ENCODE data around the gene XPR1. TPM values are rescaled to one million over a fixed set of nuclear protein-coding genes. Genes with fewer than 3 reads are reported as not detected.
"Not testable (repeated sequence)": the region's sequence is repeated elsewhere in the genome, so short reads cannot be mapped to it uniquely, and the experiment has no call there.

Gene XPR1
- total RNA-seq, 1 experiment from 2014 or later, result 39.7 TPM

DNA sequence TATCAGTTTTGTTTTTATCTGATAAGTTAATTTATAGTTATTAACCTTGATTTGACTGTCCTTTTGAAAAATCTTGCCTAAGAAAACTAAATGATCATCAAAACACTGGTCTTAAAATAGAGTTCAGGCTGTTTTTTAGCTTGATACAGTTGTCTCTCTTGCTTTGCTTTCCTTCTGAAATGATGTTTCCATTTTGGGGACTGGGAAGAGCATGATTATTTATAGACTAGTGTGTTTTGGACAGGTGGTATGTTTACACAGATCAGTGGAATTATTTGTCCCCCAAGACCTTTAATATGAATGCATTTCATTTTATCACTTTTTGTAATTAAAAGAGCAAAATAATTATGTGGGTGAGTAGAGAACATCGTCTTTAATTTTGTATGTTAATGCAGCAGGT lies 90.8 kb downstream of the XPR1 start:
- POLR2A ChIA-PET, result no interaction called here

GRCh38 chr1:180724055-180724454 lies 92.2 kb downstream of the XPR1 start:
- ChIA-PET POLR2A (no interaction called here), CTCF (no interaction called here)
- no TSS peak for BruUV-seq (replicated peaks)
- H3K27ac Mint-ChIP-seq (ENCODE audit: low read depth, unreplicated experiment), result no peak overlapping the region
- H3K4me3 Mint-ChIP-seq (ENCODE audit: unreplicated experiment), result no peak overlapping the region
- intact Hi-C loops (cut with micrococcal nuclease), result no loop called here
- H3K36me3 Mint-ChIP-seq (ENCODE audit: insufficient read depth, unreplicated experiment), result peaks cover 5% of the 10 kb centered on the region
- no peak for TF ChIP-seq CTCF (IDR thresholded peaks at IDR 0.05; ENCODE audit: unreplicated experiment)
- H3K27me3 Mint-ChIP-seq (ENCODE audit: insufficient read depth, unreplicated experiment), result no peaks in the 10 kb centered on the region
- H3K4me1 Mint-ChIP-seq (ENCODE audit: insufficient read depth, unreplicated experiment), result peaks cover 13% of the 10 kb centered on the region
- H3K9me3 Mint-ChIP-seq (ENCODE audit: unreplicated experiment), result no peaks in the 10 kb centered on the region
- no peak for DNase-seq (ENCODE audit: unreplicated experiment)

More for the DNA sequence above, 90.8 kb downstream of the XPR1 start:
- CTCF ChIA-PET, result no interaction called here
- Mint-ChIP-seq H3K4me1 (ENCODE audit: insufficient read depth, unreplicated experiment) (peaks cover 16% of the 10 kb centered on the region), H3K27me3 (ENCODE audit: insufficient read depth, unreplicated experiment) (no peaks in the 10 kb centered on the region), H3K36me3 (ENCODE audit: insufficient read depth, unreplicated experiment) (peaks cover 5% of the 10 kb centered on the region), H3K27ac (ENCODE audit: low read depth, unreplicated experiment) (no peak overlapping the region), H3K9me3 (ENCODE audit: unreplicated experiment) (no peaks in the 10 kb centered on the region), H3K4me3 (ENCODE audit: unreplicated experiment) (no peak overlapping the region)
- no TSS peak for BruUV-seq (replicated peaks)
- TF ChIP-seq CTCF (IDR thresholded peaks at IDR 0.05; ENCODE audit: unreplicated experiment), result no peak
- intact Hi-C loops (cut with micrococcal nuclease), result no loop called here
- no peak for DNase-seq (ENCODE audit: unreplicated experiment)

DNA sequence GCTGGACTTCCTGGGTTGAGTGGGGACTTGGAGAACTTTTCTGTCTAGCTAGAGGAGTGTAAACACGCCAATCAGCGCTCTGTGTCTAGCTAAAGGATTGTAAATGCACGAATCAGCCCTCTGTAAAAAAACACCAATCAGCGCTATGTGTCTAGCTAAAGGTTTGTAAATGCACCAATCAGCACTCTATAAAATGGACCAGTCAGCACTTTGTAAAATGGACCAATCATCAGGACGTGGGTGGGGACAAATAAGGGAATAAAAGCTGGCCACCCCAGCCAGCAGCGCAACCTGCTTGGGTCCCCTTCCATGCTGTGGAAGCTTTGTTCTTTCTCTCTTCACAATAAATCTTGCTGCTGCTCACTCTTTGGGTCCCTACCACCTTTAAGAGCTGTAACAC lies 94.2 kb downstream of the XPR1 start:
- CTCF ChIA-PET; DNase-seq (ENCODE audit: unreplicated experiment); H3K27ac Mint-ChIP-seq (ENCODE audit: low read depth, unreplicated experiment); H3K4me3 Mint-ChIP-seq (ENCODE audit: unreplicated experiment); H3K9me3 Mint-ChIP-seq (ENCODE audit: unreplicated experiment); H3K27me3 Mint-ChIP-seq (ENCODE audit: insufficient read depth, unreplicated experiment); intact Hi-C loops (cut with micrococcal nuclease); BruUV-seq (replicated peaks): not testable (repeated sequence)
- POLR2A ChIA-PET, result interaction anchor here (0.6 kb wide), 2 partner anchors 69 to 349 kb away, joined by 3 read pairs; no protein-coding TSS in a partner anchor
- H3K4me1 Mint-ChIP-seq (ENCODE audit: insufficient read depth, unreplicated experiment), result peaks cover 14% of the 10 kb centered on the region
- peaks cover 12% of the 10 kb centered on the region for H3K36me3 Mint-ChIP-seq (ENCODE audit: insufficient read depth, unreplicated experiment)

GRCh38 chr1:180727751-180728150 lies 95.9 kb downstream of the XPR1 start:
- H3K27ac Mint-ChIP-seq (ENCODE audit: low read depth, unreplicated experiment), result not testable (repeated sequence)

DNA sequence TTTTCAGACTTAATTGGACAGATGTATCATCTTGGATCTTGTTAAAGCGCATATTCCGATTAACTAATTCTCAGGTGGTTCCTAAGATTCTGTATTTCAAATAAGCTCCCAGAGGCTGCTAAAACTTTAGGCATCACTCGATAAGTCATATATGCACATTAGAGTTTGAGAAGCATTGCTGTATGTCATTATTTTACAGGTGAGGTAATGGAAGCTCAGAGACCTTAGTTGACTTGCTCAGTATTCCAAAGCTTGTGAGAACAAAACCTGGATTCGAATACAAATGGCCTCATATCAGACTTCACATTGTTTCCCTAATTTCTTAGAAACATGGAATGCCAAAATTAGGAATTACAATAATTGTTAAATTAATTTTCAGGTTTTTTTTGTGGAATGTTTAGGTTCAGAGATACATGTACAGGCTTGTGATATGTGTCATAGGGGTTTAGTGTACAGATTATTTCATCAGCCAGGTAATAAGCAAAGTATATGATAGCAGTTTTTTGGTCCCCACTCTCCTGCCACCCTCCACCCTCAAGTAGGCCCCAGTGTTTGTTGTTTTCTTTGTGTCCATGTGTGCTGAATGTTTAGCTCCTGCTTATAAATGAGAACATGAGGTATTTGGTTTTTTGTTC lies 96.8 kb downstream of the XPR1 start:
- POLR2A ChIA-PET, result interaction anchor here (1.3 to 1.4 kb wide), 2 partner anchors 8 to 226 kb away, joined by 3 read pairs; partner anchors contain the start of gene ACBD6
- intact Hi-C loops (cut with micrococcal nuclease), result no loop called here
- CTCF ChIA-PET, result interaction anchor here (0.7 kb wide), 2 partner anchors 26 to 699 kb away, joined by 3 read pairs; no protein-coding TSS in a partner anchor
- TF ChIP-seq CTCF (IDR thresholded peaks at IDR 0.05; ENCODE audit: unreplicated experiment), result no peak
- H3K27me3 Mint-ChIP-seq (ENCODE audit: insufficient read depth, unreplicated experiment), result no peaks in the 10 kb centered on the region
- no peak overlapping the region for H3K4me3 Mint-ChIP-seq (ENCODE audit: unreplicated experiment)
- DNase-seq (ENCODE audit: unreplicated experiment), result no peak
- H3K27ac Mint-ChIP-seq (ENCODE audit: low read depth, unreplicated experiment), result peak overlapping the region; percentile 6
- peaks cover 6% of the 10 kb centered on the region for H3K36me3 Mint-ChIP-seq (ENCODE audit: insufficient read depth, unreplicated experiment)
- BruUV-seq (replicated peaks), result no TSS peak
- H3K9me3 Mint-ChIP-seq (ENCODE audit: unreplicated experiment), result peaks cover 21% of the 10 kb centered on the region
- peaks cover 10% of the 10 kb centered on the region for H3K4me1 Mint-ChIP-seq (ENCODE audit: insufficient read depth, unreplicated experiment)

More at GRCh38 chr1:180727751-180728150, 95.9 kb downstream of the XPR1 start:
- H3K36me3 Mint-ChIP-seq (ENCODE audit: insufficient read depth, unreplicated experiment); CTCF ChIA-PET; H3K27me3 Mint-ChIP-seq (ENCODE audit: insufficient read depth, unreplicated experiment); DNase-seq (ENCODE audit: unreplicated experiment); H3K4me3 Mint-ChIP-seq (ENCODE audit: unreplicated experiment); BruUV-seq (replicated peaks); intact Hi-C loops (cut with micrococcal nuclease): not testable (repeated sequence)
- H3K4me1 Mint-ChIP-seq (ENCODE audit: insufficient read depth, unreplicated experiment), result peaks cover 14% of the 10 kb centered on the region
- H3K9me3 Mint-ChIP-seq (ENCODE audit: unreplicated experiment), result peaks cover 12% of the 10 kb centered on the region
- POLR2A ChIA-PET, result interaction anchor here (1.3 to 1.4 kb wide), 2 partner anchors 9 to 225 kb away, joined by 3 read pairs; partner anchors contain the start of gene ACBD6
